HEK293 (cell line): ENCODE measurements around the gene ACVR1.

ENCODE experiments used
- CTCF ChIA-PET: fragments of 350-600 bp; formaldehyde crosslinking; extraction: SDS; loops from one replicate; lab custom pipeline; 2021; ENCODE audit warnings: antibody characterized with exemption; lab: Yijun Ruan, JAX
- POLR2A ChIA-PET: fragments of 300-600 bp; formaldehyde crosslinking; extraction: SDS; loops from one replicate; lab custom pipeline; 2020; ENCODE audit warnings: antibody characterized with exemption, inconsistent platforms; lab: Yijun Ruan, JAX
- H3K27ac ChIP-seq: fragments of 200-500 bp; sonication (Bioruptor generic); 2 replicates; pipeline ENCODE4 v1.5.1; 2014; ENCODE audit warnings: low read depth, low read length, control low read depth, inconsistent platforms; ENCODE audit errors: extremely low read depth
- H3K36me3 ChIP-seq, 2 experiments: fragments of 200-500 bp in 1 of 2; sonication (Bioruptor generic) in 1 of 2; 1 replicate in 1 of 2; 2 replicates in 1 of 2; pipeline ENCODE4 v1.5.1; 2014 to 2017; ENCODE audit warnings: inconsistent platforms in 2 of 2, low read length in 2 of 2; ENCODE audit not compliant: control insufficient read depth in 2 of 2, insufficient read depth in 1 of 2
- H3K4me1 ChIP-seq: fragments of 200-500 bp; sonication (Bioruptor generic); 2 replicates; pipeline ENCODE4 v1.5.1; 2014; ENCODE audit warnings: mild to moderate bottlenecking, low read length, inconsistent platforms; ENCODE audit not compliant: control insufficient read depth, insufficient read depth
- H3K4me3 ChIP-seq: 2 replicates; pipeline ENCODE4 v1.5.1; 2011; ENCODE audit warnings: low read depth, mild to moderate bottlenecking, control low read depth, low read length, moderate library complexity
- H3K9me3 ChIP-seq: fragments of 200-500 bp; sonication (Bioruptor generic); 2 replicates; pipeline ENCODE4 v1.5.1; 2014; ENCODE audit warnings: low read depth, low read length, inconsistent platforms; ENCODE audit not compliant: control insufficient read depth, insufficient read depth
- HOXD13 ChIP-seq: sonication (generic); formaldehyde crosslinking; IDR thresholded peaks from 2 replicates; pipeline ENCODE4 v1.8.0; 2022; ENCODE audit warnings: missing genetic modification reagents, borderline replicate concordance
- PRDM10 ChIP-seq: fragments of 450-650 bp; formaldehyde crosslinking; IDR thresholded peaks from 2 replicates; pipeline ENCODE4 v1.5.1; 2016; ENCODE audit warnings: missing biosample characterization, missing genetic modification characterization
- SCRT2 ChIP-seq: fragments of 450-650 bp; formaldehyde crosslinking; IDR thresholded peaks from 2 replicates; pipeline ENCODE4 v1.5.1; 2016; ENCODE audit warnings: missing biosample characterization, missing genetic modification characterization
- ZBTB26 ChIP-seq: fragments of 450-650 bp; formaldehyde crosslinking; optimal IDR thresholded peaks from 2 replicates; pipeline ENCODE3; 2016; ENCODE audit warnings: missing biosample characterization, mild to moderate bottlenecking, missing genetic modification characterization
- ZFP37 ChIP-seq: fragments of 450-650 bp; formaldehyde crosslinking; IDR thresholded peaks from 2 replicates; pipeline ENCODE4 v1.5.1; 2016; ENCODE audit warnings: missing biosample characterization, missing genetic modification characterization
- ZNF138 ChIP-seq: fragments of 450-650 bp; formaldehyde crosslinking; IDR thresholded peaks from 2 replicates; pipeline ENCODE4 v1.5.1; 2016; ENCODE audit warnings: missing biosample characterization, missing genetic modification characterization, borderline replicate concordance
- ZNF146 ChIP-seq: fragments of 450-650 bp; formaldehyde crosslinking; IDR thresholded peaks from 2 replicates; pipeline ENCODE4 v1.5.1; 2016; ENCODE audit warnings: missing biosample characterization, missing genetic modification characterization
- ZNF157 ChIP-seq: fragments of 450-650 bp; formaldehyde crosslinking; IDR thresholded peaks from 2 replicates; pipeline ENCODE4 v1.5.1; 2016; ENCODE audit warnings: missing biosample characterization, missing genetic modification characterization
- ZNF18 ChIP-seq: fragments of 450-650 bp; formaldehyde crosslinking; IDR thresholded peaks from 2 replicates; pipeline ENCODE4 v1.5.1; 2016; ENCODE audit warnings: missing biosample characterization, missing genetic modification characterization
- ZNF223 ChIP-seq: fragments of 450-650 bp; formaldehyde crosslinking; IDR thresholded peaks from 2 replicates; pipeline ENCODE4 v1.5.1; 2016; ENCODE audit warnings: missing biosample characterization, missing genetic modification characterization
- ZNF280C ChIP-seq: fragments of 450-650 bp; formaldehyde crosslinking; IDR thresholded peaks from 2 replicates; pipeline ENCODE4 v1.5.1; 2016; ENCODE audit warnings: missing biosample characterization, missing genetic modification characterization
- ZNF335 ChIP-seq: fragments of 450-650 bp; formaldehyde crosslinking; conservative IDR thresholded peaks from 2 replicates; pipeline ENCODE4 v1.5.1; 2016; ENCODE audit warnings: missing biosample characterization, missing genetic modification characterization
- ZNF37A ChIP-seq: fragments of 450-650 bp; IDR thresholded peaks from 2 replicates; pipeline ENCODE4 v1.5.1; 2018; ENCODE audit warnings: missing biosample characterization, missing genetic modification characterization
- ZNF398 ChIP-seq: fragments of 450-650 bp; formaldehyde crosslinking; IDR thresholded peaks from 2 replicates; pipeline ENCODE4 v1.5.1; 2017; ENCODE audit warnings: missing biosample characterization, missing genetic modification characterization
- ZNF514 ChIP-seq: fragments of 450-650 bp; formaldehyde crosslinking; IDR thresholded peaks from 2 replicates; pipeline ENCODE4 v1.5.1; 2016; ENCODE audit warnings: missing biosample characterization, missing genetic modification characterization
- ZNF600 ChIP-seq: fragments of 450-650 bp; formaldehyde crosslinking; IDR thresholded peaks from 2 replicates; pipeline ENCODE4 v1.5.1; 2016; ENCODE audit warnings: missing biosample characterization, missing genetic modification characterization
- ZNF626 ChIP-seq: fragments of 450-650 bp; sonication (Bioruptor Pico); formaldehyde crosslinking; IDR thresholded peaks from 2 replicates; pipeline ENCODE4 v1.5.1; 2018; ENCODE audit warnings: missing biosample characterization, missing genetic modification characterization, inconsistent platforms
- ZNF658 ChIP-seq: fragments of 450-650 bp; formaldehyde crosslinking; IDR thresholded peaks from 2 replicates; pipeline ENCODE4; 2016; ENCODE audit warnings: missing biosample characterization, missing genetic modification characterization
- ZNF692 ChIP-seq: fragments of 450-650 bp; formaldehyde crosslinking; IDR thresholded peaks from 2 replicates; pipeline ENCODE4 v1.5.1; 2016; ENCODE audit warnings: missing biosample characterization, missing genetic modification characterization
- ZSCAN23 ChIP-seq: fragments of 450-650 bp; formaldehyde crosslinking; IDR thresholded peaks from 2 replicates; pipeline ENCODE4 v1.5.1; 2016; ENCODE audit warnings: missing biosample characterization, missing genetic modification characterization
- ZXDB ChIP-seq: fragments of 450-650 bp; formaldehyde crosslinking; IDR thresholded peaks from 2 replicates; pipeline ENCODE4 v1.5.1; 2016; ENCODE audit warnings: missing biosample characterization, missing genetic modification characterization

Gene ACVR1

GRCh38 chr2:157789256-157789655 is 86.9 kb downstream of the ACVR1 start (continued):
- no peak for TF ChIP-seq ZNF626 (tag by site-specific recombination)
- no peak for TF ChIP-seq ZNF18

- no peaks in the 10 kb centered on the region for H3K9me3 ChIP-seq
- H3K4me1 ChIP-seq: peaks cover 13% of the 10 kb centered on the region
- CTCF ChIA-PET: no interaction called here
- TF ChIP-seq ZSCAN23: no peak
- no peak for TF ChIP-seq ZNF146
- TF ChIP-seq ZNF335 (tag by site-specific recombination): no peak
- no peak for TF ChIP-seq ZNF280C (tag by site-specific recombination)
- no peak for TF ChIP-seq ZNF37A
- TF ChIP-seq ZNF157 (tag by site-specific recombination): no peak
- no peaks in the 10 kb centered on the region for H3K36me3 ChIP-seq
- H3K27ac ChIP-seq: no peak overlapping the region
- POLR2A ChIA-PET: no interaction called here
- no peak overlapping the region for H3K4me3 ChIP-seq
Observed at GRCh38 chr2:157788201-157788600, 87.9 kb downstream of the ACVR1 start.

- Histone ChIP-seq H3K4me3 (no peak overlapping the region), H3K9me3 (no peaks in the 10 kb centered on the region), H3K36me3 (no peaks in the 10 kb centered on the region), H3K27ac (no peak overlapping the region), H3K4me1 (peaks cover 13% of the 10 kb centered on the region)
- POLR2A ChIA-PET: no interaction called here
- CTCF ChIA-PET: interaction anchor here (0.6 kb wide), 1 partner anchor 246 kb away, joined by 4 read pairs; no protein-coding TSS in a partner anchor
- TF ChIP-seq ZBTB26 (tag by site-specific recombination): no peak
- TF ChIP-seq ZNF335 (tag by site-specific recombination): no peak
- no peak for TF ChIP-seq SCRT2 (tag by site-specific recombination)
- TF ChIP-seq ZFP37 (tag by site-specific recombination): no peak
- no peak for TF ChIP-seq ZNF658 (tag by site-specific recombination)
- no peak for TF ChIP-seq ZXDB (tag by site-specific recombination)
- TF ChIP-seq PRDM10 (tag by site-specific recombination): no peak
- no peak for TF ChIP-seq ZNF223 (tag by site-specific recombination)
- no peak for TF ChIP-seq HOXD13
- TF ChIP-seq ZNF138 (tag by site-specific recombination): no peak
- TF ChIP-seq ZNF514 (tag by site-specific recombination): no peak
- no peak for TF ChIP-seq ZNF692 (tag by site-specific recombination)
- TF ChIP-seq ZNF398: no peak
- no peak for TF ChIP-seq ZNF600 (tag by site-specific recombination)
Observed at GRCh38 chr2:157787364-157787938, 88.7 kb downstream of the ACVR1 start.
